CD4-positive, alpha-beta T cell (primary cell): ENCODE measurements around the gene HRH4. TPM values are rescaled to one million over a fixed set of nuclear protein-coding genes. Genes with fewer than 3 reads are reported as not detected.
A peak's percentile ranks its signal among the peaks of the same experiment; 100 is the strongest.

Source experiments
- ATAC-seq: fragments of 200-7000 bp; cut with Tn5 transposase; one replicate; pipeline ENCODE4 v1.10.0; 2022; ENCODE audit warnings: mild to moderate bottlenecking; ENCODE audit not compliant: poor library complexity
- CTCF ChIA-PET: fragments of 350-600 bp; sonication (Branson Sonifier 250); formaldehyde crosslinking; loops from one replicate; lab custom pipeline; 2021; ENCODE audit warnings: antibody characterized with exemption, inconsistent platforms; lab: Charles Lee
- POLR2A ChIA-PET: fragments of 350-600 bp; sonication (Branson Sonifier 250); formaldehyde crosslinking; loops from one replicate; lab custom pipeline; 2021; ENCODE audit warnings: antibody characterized with exemption, inconsistent platforms; lab: Charles Lee
- DNase-seq, 14 experiments: peaks; one replicate each; pipeline ENCODE4 v3.0.0-alpha.2; 2013 to 2020; ENCODE audit warnings: mixed read lengths in 2 of 14
- H3K27ac ChIP-seq, 2 donors: one replicate each; pipeline versions ENCODE4 v1.5.1 to v1.7.0; 2013; ENCODE audit warnings: low read length in 2 of 2, low read depth in 1 of 2, mild to moderate bottlenecking in 1 of 2
- H3K27me3 ChIP-seq, 2 experiments: 1 replicate in 1 of 2; 2 replicates in 1 of 2; pipeline versions ENCODE4 v1.6.1 to v1.7.0; 2013; ENCODE audit warnings: low read length in 2 of 2, control low read depth in 1 of 2, mild to moderate bottlenecking in 1 of 2, moderate library complexity in 1 of 2; ENCODE audit not compliant: insufficient read depth in 2 of 2, control insufficient read depth in 1 of 2
- H3K36me3 ChIP-seq: one replicate; pipeline ENCODE4 v1.6.1; 2013; ENCODE audit warnings: low read length, control low read depth; ENCODE audit not compliant: insufficient read depth
- H3K4me1 ChIP-seq: one replicate; pipeline ENCODE4 v1.6.1; 2013; ENCODE audit warnings: low read length, control low read depth; ENCODE audit not compliant: insufficient read depth
- H3K4me3 ChIP-seq: one replicate; pipeline ENCODE4 v1.5.1; 2013; ENCODE audit warnings: mild to moderate bottlenecking, low read length, moderate library complexity
- H3K9me3 ChIP-seq, 2 experiments: 1 replicate in 1 of 2; 2 replicates in 1 of 2; pipeline versions ENCODE4 v1.6.1 to v1.7.0; 2013; ENCODE audit warnings: low read length in 2 of 2, mild to moderate bottlenecking in 2 of 2, control low read depth in 1 of 2, moderate library complexity in 1 of 2; ENCODE audit not compliant: control insufficient read depth in 1 of 2, insufficient read depth in 1 of 2
- H3K27ac Mint-ChIP-seq: one replicate; pipeline ENCODE4 v1.8.0; 2020; ENCODE audit warnings: mixed read lengths
- H3K27me3 Mint-ChIP-seq: one replicate; pipeline ENCODE4 v1.8.0; 2021; ENCODE audit warnings: mixed read lengths
- H3K36me3 Mint-ChIP-seq: one replicate; pipeline ENCODE4 v1.8.0; 2021; ENCODE audit warnings: low read depth, mixed read lengths
- H3K4me1 Mint-ChIP-seq: one replicate; pipeline ENCODE4 v1.8.0; 2021; ENCODE audit warnings: low read depth, mixed read lengths
- H3K4me3 Mint-ChIP-seq: one replicate; pipeline ENCODE4 v1.8.0; 2020; ENCODE audit warnings: mild to moderate bottlenecking, mixed read lengths
- H3K9me3 Mint-ChIP-seq: one replicate; pipeline ENCODE4 v1.8.0; 2020; ENCODE audit warnings: mixed read lengths
- intact Hi-C, 2 experiments: fragments of 100-400 bp; cut with DNase I in 1 of 2; cut with micrococcal nuclease in 1 of 2; formaldehyde crosslinking; loops; one replicate each; pipeline versions ENCODE4 v1.15.1 to v1.9.0; 2023 to 2025; cut with DNase I, micrococcal nuclease
- total RNA-seq, 174 experiments: library from RNA in 2 of 174; stranded (reverse) in 2 of 174; gene quantifications; one replicate each; pipeline ENCODE4 v1.2.3 and lab custom pipeline; 2021 to 2026
- TF ChIP-seq, protein P1 (sequence below): fragments of 200-600 bp; IDR thresholded peaks from one replicate; pipeline ENCODE4 v1.8.0; 2022; ENCODE audit warnings: antibody characterized with exemption, mild to moderate bottlenecking

HRH4 gene
- total RNA-seq, 2 experiments from 2014 or later = 0.22 to 0.34 TPM

DNA sequence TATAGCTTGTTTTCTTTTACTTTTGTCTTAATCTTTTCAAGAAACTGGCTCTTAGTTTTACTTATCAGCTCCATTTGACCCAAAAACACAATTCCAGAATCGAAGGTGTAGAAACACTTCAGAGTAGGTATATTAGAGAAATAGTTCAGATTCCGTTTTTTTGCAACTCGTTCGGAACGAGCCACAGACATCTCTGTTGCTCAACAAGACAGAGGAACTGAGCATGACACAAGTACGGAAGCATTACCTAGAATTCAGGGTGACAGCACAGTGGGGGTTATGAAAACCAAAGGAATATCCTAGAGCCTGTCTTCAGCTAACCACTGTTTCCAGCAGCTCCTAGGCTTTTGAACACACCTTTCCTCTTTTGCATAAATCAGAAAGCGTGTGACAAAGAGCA is 5.0 kb downstream of the HRH4 start:
- no peak overlapping the region for H3K4me3 ChIP-seq
- Mint-ChIP-seq H3K36me3 (no peaks in the 10 kb centered on the region), H3K27ac (no peak overlapping the region), H3K9me3 (no peaks in the 10 kb centered on the region), H3K4me3 (no peak overlapping the region), H3K27me3 (no peaks in the 10 kb centered on the region), H3K4me1 (no peaks in the 10 kb centered on the region)
- CTCF ChIA-PET = no interaction called here
- no peak overlapping the region for H3K27ac ChIP-seq
- no peaks in the 10 kb centered on the region for H3K4me1 ChIP-seq
- intact Hi-C loops = no loop called here
- POLR2A ChIA-PET = no interaction called here
- ATAC-seq (no peak), DNase-seq (peak in 1 of 14 experiments; percentile 8)
- no peaks in the 10 kb centered on the region for H3K27me3 ChIP-seq
- no peaks in the 10 kb centered on the region for H3K9me3 ChIP-seq
- TF ChIP-seq, protein P1, sequence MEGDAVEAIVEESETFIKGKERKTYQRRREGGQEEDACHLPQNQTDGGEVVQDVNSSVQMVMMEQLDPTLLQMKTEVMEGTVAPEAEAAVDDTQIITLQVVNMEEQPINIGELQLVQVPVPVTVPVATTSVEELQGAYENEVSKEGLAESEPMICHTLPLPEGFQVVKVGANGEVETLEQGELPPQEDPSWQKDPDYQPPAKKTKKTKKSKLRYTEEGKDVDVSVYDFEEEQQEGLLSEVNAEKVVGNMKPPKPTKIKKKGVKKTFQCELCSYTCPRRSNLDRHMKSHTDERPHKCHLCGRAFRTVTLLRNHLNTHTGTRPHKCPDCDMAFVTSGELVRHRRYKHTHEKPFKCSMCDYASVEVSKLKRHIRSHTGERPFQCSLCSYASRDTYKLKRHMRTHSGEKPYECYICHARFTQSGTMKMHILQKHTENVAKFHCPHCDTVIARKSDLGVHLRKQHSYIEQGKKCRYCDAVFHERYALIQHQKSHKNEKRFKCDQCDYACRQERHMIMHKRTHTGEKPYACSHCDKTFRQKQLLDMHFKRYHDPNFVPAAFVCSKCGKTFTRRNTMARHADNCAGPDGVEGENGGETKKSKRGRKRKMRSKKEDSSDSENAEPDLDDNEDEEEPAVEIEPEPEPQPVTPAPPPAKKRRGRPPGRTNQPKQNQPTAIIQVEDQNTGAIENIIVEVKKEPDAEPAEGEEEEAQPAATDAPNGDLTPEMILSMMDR = no peak
- no peaks in the 10 kb centered on the region for H3K36me3 ChIP-seq

DNA sequence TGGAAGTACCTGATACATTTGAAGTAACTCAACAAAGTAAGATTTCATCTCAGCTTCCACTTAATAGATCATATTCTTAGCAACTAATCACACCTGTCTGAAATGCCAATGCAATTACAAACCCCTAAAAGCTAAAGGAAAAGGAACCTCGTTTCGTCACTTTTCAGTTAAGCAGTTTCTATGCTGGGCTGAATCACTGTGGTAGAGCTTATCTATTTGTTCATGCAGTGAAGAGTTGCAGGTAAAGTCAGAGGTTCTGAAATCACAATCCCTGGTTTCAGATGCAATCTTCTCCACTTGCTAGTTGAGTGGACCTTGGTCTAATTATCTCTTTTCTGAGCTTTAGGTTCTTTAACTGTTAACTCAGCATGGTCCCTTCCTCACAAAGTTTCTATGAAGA is 6.3 kb downstream of the HRH4 start:
- ATAC-seq (no peak), DNase-seq (no peak)
- TF ChIP-seq, protein P1 = no peak
- no peaks in the 10 kb centered on the region for H3K27me3 ChIP-seq
- no peaks in the 10 kb centered on the region for H3K4me1 ChIP-seq
- no peaks in the 10 kb centered on the region for H3K27me3 Mint-ChIP-seq
- H3K27ac ChIP-seq = no peak overlapping the region
- no peaks in the 10 kb centered on the region for H3K9me3 Mint-ChIP-seq
- H3K4me3 ChIP-seq = no peak overlapping the region
- H3K36me3 ChIP-seq = no peaks in the 10 kb centered on the region
- H3K4me1 Mint-ChIP-seq = no peaks in the 10 kb centered on the region
- H3K36me3 Mint-ChIP-seq = no peaks in the 10 kb centered on the region
- no peak overlapping the region for H3K4me3 Mint-ChIP-seq
- ChIA-PET CTCF (no interaction called here), POLR2A (no interaction called here)
- H3K27ac Mint-ChIP-seq = no peak overlapping the region
- intact Hi-C loops = no loop called here
- H3K9me3 ChIP-seq = no peaks in the 10 kb centered on the region

DNA sequence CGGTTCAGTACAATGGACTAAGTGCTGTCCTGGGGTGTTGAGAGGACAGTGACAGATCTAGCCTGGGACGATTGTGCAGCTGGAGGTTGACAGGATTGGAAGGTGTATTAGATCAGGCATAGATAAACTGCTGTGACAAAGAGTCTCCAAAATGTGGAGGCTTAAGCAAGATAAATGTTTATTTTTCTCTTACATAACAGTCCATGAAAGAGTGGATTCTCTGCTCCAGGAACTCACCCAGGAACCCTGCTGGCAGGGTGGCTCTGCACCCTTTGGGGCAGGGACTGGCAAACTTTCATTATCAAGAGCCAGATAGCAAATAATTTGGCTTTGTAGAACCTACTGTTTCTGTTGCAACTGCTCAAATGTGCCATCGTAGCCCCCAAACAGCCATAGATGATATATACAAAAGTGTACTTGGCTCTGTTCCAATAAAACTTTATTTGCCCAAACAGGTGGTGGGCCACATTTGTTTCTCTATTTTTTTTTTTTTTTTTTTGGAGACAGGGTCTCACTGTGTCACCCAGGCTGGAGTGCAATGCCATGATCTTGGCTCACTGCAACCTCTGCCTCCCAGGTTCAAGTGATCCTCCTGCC is 9.7 kb downstream of the HRH4 start:
- CTCF ChIA-PET = no interaction called here

More for the DNA sequence above, 9.7 kb downstream of the HRH4 start:
- no peak overlapping the region for H3K27ac ChIP-seq
- no peaks in the 10 kb centered on the region for H3K36me3 Mint-ChIP-seq
- no peaks in the 10 kb centered on the region for H3K36me3 ChIP-seq
- ATAC-seq (no peak), DNase-seq (no peak)
- no peaks in the 10 kb centered on the region for H3K9me3 Mint-ChIP-seq
- H3K4me1 ChIP-seq = no peaks in the 10 kb centered on the region
- intact Hi-C loops = no loop called here
- H3K9me3 ChIP-seq = no peaks in the 10 kb centered on the region
- H3K4me3 Mint-ChIP-seq = no peak overlapping the region
- TF ChIP-seq, protein P1 = no peak
- peaks cover 2% of the 10 kb centered on the region for H3K4me1 Mint-ChIP-seq
- H3K27ac Mint-ChIP-seq = no peak overlapping the region
- POLR2A ChIA-PET = no interaction called here
- no peaks in the 10 kb centered on the region for H3K27me3 ChIP-seq
- no peak overlapping the region for H3K4me3 ChIP-seq
- no peaks in the 10 kb centered on the region for H3K27me3 Mint-ChIP-seq
